D341Med (cell line): ENCODE data around the gene MPRIP.
"Not testable (repeated sequence)": the region's sequence is repeated elsewhere in the genome, so short reads cannot be mapped to it uniquely, and the experiment has no call there.

Experiments used
- DNase-seq: peaks from one replicate; pipeline ENCODE4 v3.0.0; 2012; ENCODE audit warnings: low spot score

MPRIP gene

DNA sequence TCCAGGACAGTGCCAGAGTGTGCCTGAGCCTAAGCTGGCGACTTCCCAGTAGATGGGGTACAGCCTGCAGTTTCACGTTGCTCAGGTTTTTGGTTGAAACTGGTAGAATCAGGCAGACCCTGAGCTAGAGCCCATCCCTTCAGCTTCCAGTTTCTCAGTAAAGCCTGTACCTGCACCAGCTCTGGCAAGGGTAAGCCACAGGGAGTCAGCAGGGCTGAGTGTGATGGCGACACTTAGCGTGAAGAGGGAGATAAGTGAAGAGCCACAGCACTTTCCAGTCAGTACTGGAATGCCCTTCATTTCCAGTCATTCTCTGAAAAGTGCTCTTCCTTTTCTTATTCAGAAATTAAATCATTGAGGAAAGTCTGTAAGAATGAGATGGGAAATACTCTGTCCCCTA lies 141.5 kb downstream of the MPRIP start:
- no peak for DNase-seq

DNA sequence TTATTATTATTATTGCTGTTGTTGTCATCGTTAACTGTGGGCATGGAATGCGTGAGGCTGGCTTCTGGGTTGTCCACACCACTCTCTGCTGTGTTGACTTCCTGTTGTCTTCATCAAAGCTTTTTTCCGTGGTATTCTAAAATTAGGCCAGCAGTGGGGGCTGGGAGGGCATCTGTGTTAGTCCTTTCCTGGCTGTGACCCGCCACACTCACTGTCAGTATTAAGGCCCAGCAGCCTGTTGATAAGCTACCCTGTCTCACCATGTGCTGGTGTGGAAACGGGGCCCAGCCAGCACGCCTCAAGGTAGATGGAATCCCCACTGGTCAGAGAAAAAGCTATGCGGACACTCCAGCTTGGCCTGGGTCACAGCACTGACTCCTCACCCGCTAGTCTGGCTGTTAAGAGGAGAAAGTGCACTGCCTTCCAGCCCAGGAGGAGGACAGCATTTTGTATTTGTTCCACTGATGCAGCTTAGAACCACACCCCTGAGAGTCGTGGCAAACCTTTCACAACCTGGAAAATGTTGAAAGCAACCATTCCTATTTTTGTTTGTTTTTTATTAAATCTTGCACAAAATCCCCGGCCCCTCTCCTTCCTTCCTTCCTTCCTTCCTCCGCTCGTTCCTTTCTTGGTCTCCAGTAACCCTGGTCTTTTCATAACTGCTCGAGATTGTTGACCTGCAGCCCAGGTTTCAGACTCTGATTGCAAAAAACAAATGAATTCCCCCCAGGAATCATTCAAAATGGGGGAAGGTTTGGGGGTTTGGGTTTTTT lies 142.9 kb downstream of the MPRIP start:
- not testable (repeated sequence) for DNase-seq

DNA sequence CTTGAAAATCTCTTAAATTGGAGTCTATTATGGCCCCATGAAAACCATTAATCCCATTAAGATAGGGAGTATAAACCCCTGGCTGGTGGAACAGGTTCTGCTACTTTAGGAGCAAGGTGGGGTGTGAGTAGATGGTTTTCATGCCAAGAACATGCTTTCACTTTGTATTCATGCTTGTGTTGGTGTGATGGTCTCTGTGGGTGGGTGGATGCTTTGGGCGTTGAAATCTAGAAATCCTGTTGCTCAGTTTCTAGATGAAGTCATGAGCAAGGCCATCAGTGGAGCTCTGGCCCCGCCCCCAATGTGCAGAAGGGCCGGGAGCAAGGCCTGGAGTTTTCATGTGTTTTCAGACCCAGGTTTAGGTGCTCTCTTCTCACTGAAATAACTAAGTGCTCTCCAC lies 143.8 kb downstream of the MPRIP start:
- no peak for DNase-seq

DNA sequence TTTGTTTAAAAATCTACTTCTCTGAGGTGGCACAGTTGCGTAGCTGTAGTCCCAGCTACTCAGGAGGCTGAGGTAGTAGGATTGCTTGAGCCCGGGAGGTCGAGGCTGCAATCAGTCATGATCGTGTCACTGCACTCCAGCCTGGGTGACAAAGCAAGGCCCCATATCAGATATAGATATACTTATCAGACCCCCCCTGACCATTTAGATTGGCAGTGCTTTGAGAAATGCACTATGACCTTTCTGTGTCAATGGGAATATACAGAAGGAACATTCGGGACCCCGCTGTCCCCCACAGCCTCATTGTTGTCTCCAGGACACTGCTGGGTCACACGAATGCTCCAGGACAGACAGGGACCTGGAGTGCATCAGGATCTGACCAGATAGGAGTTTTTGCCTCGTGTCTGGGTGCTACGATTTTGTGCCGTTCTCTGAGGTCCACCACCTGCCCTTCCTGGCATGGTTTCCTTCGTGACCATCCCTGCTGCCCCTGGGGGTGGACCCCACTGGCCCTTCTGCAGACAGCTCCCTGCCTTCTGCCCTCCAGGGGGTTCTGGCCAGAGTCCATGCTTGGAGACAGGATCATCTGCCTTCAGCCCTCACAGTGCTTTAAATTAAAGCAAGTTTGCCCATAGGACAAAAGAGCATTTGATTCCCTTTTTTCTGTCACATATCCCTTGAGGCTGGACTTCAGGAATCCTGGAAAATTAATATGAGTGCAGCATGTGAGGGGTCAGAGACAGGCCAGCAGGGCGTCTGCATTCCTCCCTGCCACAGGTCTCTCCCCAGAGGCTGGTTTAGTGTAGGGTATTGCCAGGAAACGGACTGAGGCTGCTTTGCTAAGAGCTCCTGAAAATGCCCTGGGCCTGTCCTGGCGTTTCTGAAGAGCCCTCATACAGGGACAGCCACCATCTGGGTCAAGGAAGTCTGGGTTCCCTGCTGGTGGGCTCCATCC lies 144.6 kb downstream of the MPRIP start:
- no peak for DNase-seq

DNA sequence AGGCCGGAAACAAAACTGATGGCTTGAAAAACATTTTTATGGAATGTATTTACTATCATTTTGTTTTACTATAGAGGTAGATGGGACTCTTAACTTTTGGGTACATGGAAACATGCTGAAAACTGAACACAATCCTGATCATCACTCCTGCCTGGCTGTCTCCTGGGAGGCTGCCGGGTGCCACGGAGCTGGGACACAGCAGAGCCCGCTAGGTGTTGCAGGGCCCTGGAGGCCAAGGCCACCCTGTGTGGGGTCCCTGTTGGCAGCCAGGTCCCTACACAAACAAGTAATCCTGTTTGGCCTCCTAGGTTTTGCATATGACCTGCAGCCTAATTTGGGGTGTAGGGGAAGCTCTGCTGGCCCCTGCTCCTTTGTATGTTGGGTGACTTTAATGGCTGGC lies 146.3 kb downstream of the MPRIP start:
- DNase-seq = no peak

DNA sequence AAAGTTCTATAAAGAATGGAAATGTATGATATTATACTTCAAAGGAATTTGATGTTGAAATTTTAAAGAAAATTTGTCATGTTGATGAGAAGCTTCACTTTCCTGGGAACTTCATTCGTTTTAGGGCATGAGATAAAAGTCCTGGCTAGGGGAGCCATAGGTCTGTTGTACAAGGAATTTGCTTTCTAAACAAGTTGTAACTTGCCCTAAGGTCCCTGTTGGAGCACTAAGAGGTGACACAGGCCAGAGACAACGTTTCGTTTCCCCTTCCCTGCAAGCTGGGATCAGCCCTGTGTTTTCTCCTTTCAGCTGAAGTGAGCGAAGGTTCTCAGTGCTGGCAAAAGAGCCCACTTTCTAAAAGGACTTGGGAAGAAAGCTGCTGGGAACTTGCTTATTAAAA lies 147.3 kb downstream of the MPRIP start:
- no peak for DNase-seq

DNA sequence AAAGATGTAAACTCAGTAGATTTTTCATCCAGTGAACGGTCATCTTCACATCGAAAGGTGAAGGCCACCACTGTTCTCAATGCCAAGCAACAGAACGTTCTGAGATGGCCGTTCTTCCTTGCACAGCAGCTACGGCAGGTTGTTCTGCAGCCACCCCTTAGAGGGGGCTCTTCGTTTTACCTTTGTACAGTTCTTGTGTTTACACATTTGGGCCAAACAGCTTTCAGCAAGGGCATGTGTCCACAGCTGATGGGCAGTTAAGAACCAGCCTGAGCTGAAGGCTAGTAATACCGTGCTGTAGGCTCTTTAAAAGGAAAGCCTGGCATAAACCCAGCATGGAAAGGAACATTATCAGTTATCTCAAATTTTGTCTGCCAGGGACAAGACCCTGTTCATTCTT lies 147.9 kb downstream of the MPRIP start:
- no peak for DNase-seq

DNA sequence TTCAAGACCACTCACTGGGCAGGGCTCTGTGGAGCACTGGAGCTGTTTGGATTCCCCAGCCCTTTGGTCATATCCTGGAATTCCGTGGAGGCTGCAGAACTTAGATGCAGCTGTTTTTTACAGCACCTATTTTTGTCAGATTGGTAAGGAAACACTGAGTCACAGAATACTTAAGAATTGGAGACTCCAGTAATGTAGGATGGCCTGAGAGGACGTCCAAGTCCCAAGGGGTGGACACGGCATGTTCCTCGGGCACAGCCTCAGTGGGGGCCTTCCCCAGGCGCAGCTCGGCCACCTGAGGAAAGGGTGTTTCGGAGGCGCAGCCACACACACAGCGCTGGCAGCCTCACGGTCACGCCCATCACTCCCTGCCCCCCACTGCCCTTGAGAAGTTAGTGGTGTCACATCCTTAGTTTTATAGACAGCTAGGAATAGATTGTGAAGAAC lies 149.1 kb downstream of the MPRIP start:
- DNase-seq = no peak

DNA sequence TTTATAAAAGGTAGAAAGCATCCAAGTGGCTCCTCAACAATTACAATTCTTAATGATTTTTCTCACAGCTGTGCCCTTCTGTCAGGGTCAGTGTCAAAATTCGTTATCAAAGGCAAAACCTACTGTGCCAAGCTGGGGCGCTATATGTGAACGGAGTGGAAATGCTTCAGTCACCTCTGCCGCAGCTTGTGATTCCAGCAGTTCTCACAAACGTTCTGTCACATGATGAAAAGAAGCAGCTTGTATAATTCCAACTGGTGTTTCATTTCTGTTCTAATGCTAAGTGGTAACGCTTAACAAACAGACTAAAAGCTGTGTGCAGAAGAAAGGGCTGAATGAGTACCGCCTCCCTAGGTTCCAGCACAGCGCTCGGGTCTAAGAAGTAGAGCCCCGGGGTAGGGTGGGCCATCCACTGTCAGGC lies 149.7 kb downstream of the MPRIP start:
- DNase-seq = no peak

DNA sequence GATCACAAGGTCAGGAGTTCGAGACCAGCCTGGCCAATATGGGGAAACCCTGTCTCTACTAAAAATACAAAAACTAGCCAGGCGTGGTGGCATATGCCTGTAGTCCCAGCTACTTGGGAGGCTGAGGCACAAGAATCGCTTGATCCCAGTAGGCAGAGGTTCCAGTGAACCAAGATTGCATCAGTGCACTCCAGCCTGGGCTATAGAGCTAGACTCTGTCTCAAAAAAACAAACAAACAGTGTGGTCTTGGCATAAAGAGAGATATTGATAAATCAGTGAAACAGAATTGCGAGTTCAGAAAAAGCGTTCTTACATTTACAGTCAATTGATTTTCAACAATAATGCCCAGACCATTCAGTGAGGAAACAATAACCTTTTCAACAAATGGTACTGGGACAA lies 153.2 kb downstream of the MPRIP start:
- DNase-seq = not testable (repeated sequence)

DNA sequence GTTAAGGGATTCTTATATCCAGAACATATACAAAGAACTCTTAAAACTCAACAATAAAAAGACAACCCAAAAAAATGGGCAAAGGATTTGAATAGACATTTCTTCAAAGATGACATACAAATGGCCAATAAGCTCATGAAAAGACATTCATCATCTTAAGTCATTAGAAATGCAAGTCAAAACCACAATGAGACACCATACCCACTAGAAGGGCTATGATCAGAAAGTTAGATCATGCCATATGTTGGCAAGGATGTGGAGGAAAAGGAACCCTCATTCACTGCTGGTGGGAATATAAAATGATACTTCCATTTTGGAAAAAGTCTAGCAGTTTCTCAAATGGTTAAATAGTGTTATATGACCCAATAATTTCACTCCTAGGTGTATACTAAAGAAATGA lies 154.5 kb downstream of the MPRIP start:
- DNase-seq = no peak

DNA sequence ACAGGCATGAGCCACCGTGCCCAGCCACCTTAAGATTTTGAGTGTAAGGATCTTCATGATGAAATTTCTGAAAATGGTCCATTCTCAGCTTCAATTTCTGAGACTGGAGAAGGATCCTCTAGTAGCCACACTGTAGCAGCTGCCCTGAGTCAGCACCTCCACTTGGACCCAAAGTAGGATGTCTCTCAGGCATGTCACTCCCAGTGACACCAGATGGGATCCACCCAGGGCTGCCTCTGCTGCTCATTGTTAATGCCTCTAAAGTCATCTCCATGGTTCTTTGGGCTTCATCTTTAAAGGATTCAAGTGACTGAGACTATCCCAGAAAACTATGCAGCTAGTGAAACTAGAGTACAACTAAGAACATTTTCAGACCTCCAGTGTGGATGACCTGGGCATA lies 156.0 kb downstream of the MPRIP start:
- no peak for DNase-seq

DNA sequence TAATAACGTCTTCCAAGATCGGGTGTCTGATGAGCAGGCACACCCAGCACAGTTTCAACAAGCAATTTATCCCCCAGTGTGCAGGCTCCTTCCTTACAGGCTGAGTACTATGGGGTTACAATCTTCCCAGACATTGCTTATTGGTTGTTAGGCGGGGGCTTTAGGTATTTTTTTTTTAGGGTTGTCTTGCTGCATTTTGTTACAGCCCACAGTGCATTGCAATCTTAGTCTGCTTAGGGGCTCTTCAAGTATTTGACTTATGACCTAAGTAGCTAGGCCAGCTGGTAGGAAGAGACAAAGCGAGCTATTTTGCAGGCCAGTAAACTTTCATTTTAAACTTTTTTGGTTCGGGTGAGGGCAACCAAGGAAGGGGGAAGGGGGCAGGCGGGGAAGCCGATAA lies 158.1 kb downstream of the MPRIP start:
- DNase-seq = no peak

DNA sequence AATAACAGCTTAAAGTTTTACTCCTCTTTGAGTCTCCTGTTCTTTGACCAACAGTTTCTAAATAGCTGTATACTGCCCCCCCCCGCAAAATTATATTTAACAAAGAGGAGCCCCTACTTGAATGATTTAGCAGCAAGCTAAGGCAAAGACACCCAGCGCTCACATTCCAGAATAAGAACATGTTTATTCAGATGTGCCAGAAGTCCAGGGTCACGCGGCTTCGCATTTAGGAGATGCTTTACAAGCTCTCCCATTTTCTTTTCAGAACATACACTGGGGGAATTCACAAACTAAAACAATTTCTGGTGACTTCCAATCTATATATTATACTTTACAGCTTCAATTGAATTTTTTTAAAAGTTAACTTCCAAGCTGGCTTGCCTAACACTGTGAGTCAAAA lies 158.6 kb downstream of the MPRIP start:
- DNase-seq = no peak

DNA sequence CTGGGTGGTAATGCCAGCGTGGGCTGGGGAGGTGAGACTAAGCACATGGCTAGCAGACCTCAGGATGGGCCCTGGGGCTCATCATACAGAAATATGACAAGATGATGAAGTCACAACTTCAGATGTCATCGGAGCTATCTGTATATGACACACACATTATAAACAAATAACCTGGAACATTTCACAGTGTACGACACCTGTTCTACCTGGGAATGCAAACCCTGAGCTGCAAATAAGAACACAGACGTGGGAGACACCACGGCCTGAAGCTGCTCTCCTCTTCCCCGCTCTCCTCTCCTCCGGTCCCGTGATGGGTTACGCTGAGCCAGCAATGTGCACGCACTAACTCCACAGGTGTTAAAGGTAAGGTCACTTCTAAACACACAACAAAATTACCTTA lies 159.0 kb downstream of the MPRIP start:
- no peak for DNase-seq

DNA sequence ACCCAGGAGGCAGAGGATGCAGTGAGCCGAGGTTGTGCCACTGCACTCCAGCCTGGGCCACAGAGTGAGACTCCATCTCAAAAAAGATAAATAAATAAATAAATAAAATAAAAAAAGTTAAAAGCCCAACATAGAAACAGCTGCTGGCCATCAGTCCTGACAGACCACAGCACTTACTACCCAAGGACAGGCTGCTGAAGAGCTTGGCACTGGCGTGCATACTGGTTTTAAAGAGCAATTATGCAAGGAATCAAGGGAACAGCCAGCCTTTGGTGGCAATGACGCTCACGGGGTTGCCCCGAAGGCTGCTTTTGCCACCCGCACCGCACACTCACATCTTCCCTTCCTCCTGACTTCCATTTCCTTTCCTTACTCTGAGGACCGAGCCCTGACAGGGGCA lies 159.7 kb downstream of the MPRIP start:
- no peak for DNase-seq

DNA sequence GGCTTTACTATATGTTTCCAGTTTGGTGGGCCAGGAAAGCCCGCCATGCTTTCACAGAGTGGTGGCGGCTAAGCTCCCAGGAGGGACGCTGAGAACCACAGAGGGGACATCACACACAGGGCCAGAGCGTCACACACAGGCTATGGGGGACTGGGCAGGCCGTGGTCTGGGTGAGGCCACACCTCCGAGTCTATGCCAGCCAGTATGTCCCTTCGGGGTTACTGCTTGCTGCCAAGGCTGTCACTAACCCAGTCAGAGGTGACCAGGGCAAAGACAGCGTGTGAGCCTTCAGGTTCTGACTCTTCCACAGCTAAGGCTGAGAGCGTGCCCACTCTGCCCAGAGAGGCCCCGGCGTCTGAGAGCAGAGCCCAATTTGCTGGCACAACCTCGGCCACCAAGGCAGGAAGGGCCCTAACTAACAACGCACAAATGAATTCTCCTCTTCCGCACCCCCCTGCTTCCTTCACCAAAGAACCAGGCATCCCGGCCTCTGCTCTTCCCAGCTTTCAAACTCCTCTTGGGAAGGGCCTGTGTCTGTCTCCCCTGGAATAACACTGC lies 161.0 kb downstream of the MPRIP start:
- DNase-seq = no peak

DNA sequence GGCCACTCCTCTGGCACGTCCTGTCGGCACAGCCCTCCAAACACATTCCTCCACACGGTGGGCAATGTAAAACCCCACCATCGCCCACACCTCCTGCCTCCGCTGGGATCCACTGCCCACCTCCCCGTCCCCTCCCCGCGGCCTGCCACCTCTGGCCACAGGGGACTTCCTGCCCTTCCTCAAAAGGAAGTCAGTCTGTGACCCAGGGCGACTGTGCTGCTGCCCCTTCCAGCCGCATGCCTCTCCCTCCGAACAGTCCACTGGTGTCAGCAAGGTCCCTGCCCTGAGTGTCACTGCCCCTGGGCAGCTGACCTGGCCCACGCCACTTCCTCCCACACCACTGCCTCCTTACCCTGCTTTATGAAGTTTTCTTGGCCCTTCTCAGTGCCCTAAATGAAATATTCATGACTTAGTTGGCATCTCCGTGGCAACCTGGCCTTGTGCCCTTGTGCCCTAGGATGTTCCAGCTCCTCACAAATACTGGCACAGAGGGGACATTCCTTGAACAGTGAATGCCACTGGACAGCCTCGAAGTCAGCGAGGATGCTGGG lies 161.9 kb downstream of the MPRIP start:
- DNase-seq = no peak

DNA sequence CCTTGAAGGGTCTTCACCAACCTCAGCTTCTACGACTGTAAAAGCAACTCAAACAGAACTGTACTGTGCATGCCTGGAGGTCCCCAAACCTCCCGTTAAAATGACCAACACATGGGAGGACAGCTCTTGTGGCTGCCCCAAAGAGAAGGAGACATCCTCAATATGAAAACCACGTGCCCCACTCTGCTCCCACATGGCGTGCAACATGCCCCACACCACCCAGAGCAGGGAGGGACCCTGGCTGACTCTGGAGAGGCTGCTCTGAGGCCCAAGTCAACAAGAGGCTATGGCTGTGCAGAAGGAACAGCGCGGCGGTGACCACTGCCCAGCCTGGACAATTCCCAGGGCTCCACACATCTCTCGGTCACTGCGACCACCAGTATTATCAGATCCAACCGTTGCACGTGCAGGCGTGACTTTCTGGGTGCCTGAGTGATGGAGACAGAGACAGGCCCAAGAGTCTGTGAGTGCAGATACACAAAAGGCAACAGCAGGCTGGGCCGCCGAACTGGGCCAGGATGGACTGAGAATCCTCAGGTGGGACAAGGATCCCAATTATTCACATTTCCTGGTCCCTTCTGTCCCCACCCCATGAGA lies 162.5 kb downstream of the MPRIP start:
- DNase-seq = no peak

DNA sequence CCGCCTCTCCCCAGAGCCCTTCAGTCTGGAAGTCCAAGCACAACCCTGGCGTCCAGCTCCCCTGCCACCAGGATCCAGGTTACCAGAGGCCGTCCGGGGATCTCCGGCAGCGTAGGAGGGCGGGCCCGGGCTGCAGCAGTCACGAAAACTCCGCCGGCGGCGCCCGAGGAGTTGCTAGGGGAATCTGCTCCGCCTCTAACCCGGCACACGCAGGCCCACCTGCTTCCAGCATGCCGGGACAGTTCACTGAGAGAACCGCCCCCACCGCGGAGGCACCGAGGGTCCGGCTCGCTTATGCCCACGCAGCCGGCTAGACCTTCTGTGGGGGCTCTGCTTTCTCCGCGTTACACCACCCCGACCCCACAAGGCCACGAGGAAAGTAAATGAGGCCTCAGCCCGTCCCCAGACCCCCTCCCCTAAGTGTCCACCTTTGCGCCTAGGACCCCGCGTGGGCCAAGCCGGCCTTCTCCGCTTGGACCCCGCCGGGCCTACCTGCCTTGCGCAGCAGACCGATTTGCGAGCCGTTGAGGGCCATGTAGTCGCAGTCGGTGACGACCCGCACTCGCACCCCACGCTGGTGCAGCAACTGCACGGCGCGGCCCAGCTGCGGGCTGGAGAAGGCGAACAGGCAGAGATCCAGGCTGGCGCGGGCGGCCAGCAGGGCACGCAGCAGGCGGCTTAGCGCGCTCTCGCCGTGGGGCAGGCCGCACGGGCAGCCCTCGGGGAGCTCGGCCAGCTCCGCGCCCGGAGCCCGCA lies 163.3 kb downstream of the MPRIP start:
- DNase-seq = no peak

DNA sequence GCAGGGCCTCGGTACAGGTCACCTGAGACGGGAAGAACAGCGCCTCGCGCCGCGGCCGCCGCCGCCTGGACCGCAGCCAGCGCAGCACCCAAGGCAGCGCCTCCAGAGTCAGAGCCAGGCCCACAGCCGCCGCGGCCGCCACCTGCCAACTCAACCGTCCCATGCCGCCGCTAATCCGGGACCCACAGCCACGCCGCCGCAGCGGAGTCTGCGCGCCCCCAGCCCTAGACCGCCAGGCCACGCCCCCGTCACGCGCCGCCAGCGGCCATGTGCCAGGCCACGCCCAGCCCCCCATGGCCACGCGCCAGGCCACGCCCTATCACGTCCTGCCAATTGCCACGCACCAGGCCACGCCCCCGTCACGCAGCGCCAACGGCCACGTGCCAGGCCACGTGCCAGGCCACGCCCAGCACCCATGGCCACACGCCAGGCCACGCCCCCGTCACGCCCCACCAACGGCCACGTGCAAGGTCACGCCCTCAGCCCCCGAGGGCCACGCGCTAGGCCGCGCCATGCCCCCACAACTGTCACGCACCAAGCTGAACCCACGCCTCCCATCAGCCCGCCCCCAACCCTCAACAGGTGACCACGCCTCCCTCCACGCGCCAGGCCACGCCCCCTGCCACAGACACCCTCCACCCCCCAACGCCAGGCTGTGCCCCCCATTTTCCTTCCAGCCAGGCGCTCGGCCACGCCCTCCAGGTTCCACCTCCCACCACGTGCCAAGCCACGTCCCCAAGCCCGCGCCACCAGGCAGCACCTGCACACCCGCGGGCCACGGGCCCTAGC lies 164.1 kb downstream of the MPRIP start, which contains the start of gene PLD6:
Gene PLD6 (minus strand): TSS at position 210 of the 789 bp plus-strand sequence. CDS start 47 bp downstream, at position 163.
- no peak for DNase-seq
